H1 (cell line): ENCODE results near the gene KCND3.

Experiments
- CTCF ChIP-seq, 3 experiments: IDR thresholded peaks; 1 replicate in 2 of 3; 2 replicates in 1 of 3; pipeline versions ENCODE4 v1.5.1 to v1.6.1; 2011; ENCODE audit warnings: low read length in 3 of 3, mild to moderate bottlenecking in 3 of 3, inconsistent platforms in 2 of 3, low read depth in 1 of 3, moderate library complexity in 1 of 3; ENCODE audit not compliant: insufficient read depth in 1 of 3; ENCODE audit errors: control extremely low read depth in 1 of 3
- KDM1A ChIP-seq: fragments of 200-600, 300-600 bp; sonication (generic); IDR thresholded peaks from 2 replicates; pipeline ENCODE4 v1.7.1; 2016; ENCODE audit warnings: mild to moderate bottlenecking, low read length, borderline replicate concordance
- KDM4A ChIP-seq: IDR thresholded peaks from one replicate; pipeline ENCODE4 v1.7.1; 2012; ENCODE audit warnings: low read depth, mild to moderate bottlenecking, moderate library complexity, low read length, inconsistent platforms; ENCODE audit not compliant: severe bottlenecking
- POLR2AphosphoS5 ChIP-seq: IDR thresholded peaks from 2 replicates; pipeline ENCODE4 v1.6.1; 2011; ENCODE audit warnings: low read depth, low read length

GRCh38 chr1:111988743-111989453 lies 570 bp downstream of the KCND3 start:
- TF ChIP-seq POLR2AphosphoS5 (no peak), KDM1A (no peak), CTCF (IDR thresholded peaks at IDR 0.05; ENCODE audit: control extremely low read depth in 1 of 3, insufficient read depth in 1 of 3, low read depth in 1 of 3, low read length in 3 of 3) (no peak), KDM4A (no peak)
